Smooth muscle cell (in vitro differentiated cells): Measurements from ENCODE around the gene FAM120B. TPM values are rescaled to one million over a fixed set of nuclear protein-coding genes. Genes with fewer than 3 reads are reported as not detected.

Experiments
- DNase-seq: peaks from one replicate; lab custom pipeline; 2025; ENCODE audit not compliant: unreplicated experiment; lab: John Stamatoyannopoulos, UW
- H2AFZ ChIP-seq: fragments of 200-600 bp; sonication (generic); 2 replicates; pipeline ENCODE4 v1.6.0; 2016; ENCODE audit warnings: antibody characterized with exemption, low read depth, mild to moderate bottlenecking
- H3F3A ChIP-seq: fragments of 200-600 bp; sonication (generic); 2 replicates; pipeline ENCODE4 v1.6.0; 2017; ENCODE audit warnings: antibody characterized with exemption, low read depth
- H3K27ac ChIP-seq: fragments of 200-600 bp; sonication (generic); 2 replicates; pipeline ENCODE4 v1.5.1; 2016; ENCODE audit warnings: low read depth, mild to moderate bottlenecking
- H3K27me3 ChIP-seq: fragments of 200-600 bp; sonication (generic); 2 replicates; pipeline ENCODE4 v1.6.1; 2016; ENCODE audit warnings: low read depth, mild to moderate bottlenecking
- H3K36me3 ChIP-seq: fragments of 200-600 bp; sonication (generic); 2 replicates; pipeline ENCODE4 v1.5.1; 2016; ENCODE audit warnings: low read depth
- H3K4me1 ChIP-seq: fragments of 200-600 bp; sonication (generic); 2 replicates; pipeline ENCODE4 v1.5.1; 2016; ENCODE audit warnings: low read depth
- H3K4me2 ChIP-seq: fragments of 200-600 bp; sonication (generic); 2 replicates; pipeline ENCODE4 v1.6.0; 2016; ENCODE audit warnings: mild to moderate bottlenecking
- H3K4me3 ChIP-seq: fragments of 200-600 bp; sonication (generic); 2 replicates; pipeline ENCODE4 v1.5.1; 2016; ENCODE audit warnings: mild to moderate bottlenecking
- H3K79me2 ChIP-seq: fragments of 200-600 bp; sonication (generic); 2 replicates; pipeline ENCODE4 v1.6.0; 2016; ENCODE audit warnings: low read depth, mild to moderate bottlenecking
- H3K9ac ChIP-seq: fragments of 200-600 bp; sonication (generic); 2 replicates; pipeline ENCODE4 v1.6.0; 2016; ENCODE audit warnings: low read depth
- H3K9me3 ChIP-seq: fragments of 200-600 bp; sonication (generic); replicated peaks from 2 replicates; pipeline ENCODE4 v1.5.1; 2016; ENCODE audit warnings: low read depth
- H4K20me1 ChIP-seq: fragments of 200-600 bp; sonication (generic); 2 replicates; pipeline ENCODE4 v1.6.0; 2016; ENCODE audit warnings: low read depth
- WGBS: methylation state at CpG from one replicate; pipeline ENCODE4 v1.1.7; 2016; ENCODE audit warnings: low lambda C conversion rate; 5-methylcytosine and 5-hydroxymethylcytosine counted together
- polyA plus RNA-seq: library from polyadenylated mRNA; unstranded; fragments of >200 nt; fragmentation: Nextera tagmentation; extraction: Ambion mirVana; gene quantifications from 2 replicates; pipeline ENCODE4 v1.2.1, GENCODE V29; 2016
- total RNA-seq: library from RNA; depleted of rRNA; stranded (reverse); fragments of >200 nt; gene quantifications from 2 replicates; pipeline ENCODE4 v1.2.3, GENCODE V29; 2014
- TF ChIP-seq, protein P1 (sequence below): fragments of 200-600 bp; sonication (generic); IDR thresholded peaks from 2 replicates; pipeline ENCODE4 v1.5.1; 2017; ENCODE audit warnings: borderline replicate concordance, mild to moderate bottlenecking, antibody characterized with exemption; ENCODE audit not compliant: insufficient read depth, poor library complexity, severe bottlenecking

FAM120B gene
- total and polyA plus RNA-seq, 2 experiments from 2014 or later, result 17.8 to 26.3 TPM

DNA sequence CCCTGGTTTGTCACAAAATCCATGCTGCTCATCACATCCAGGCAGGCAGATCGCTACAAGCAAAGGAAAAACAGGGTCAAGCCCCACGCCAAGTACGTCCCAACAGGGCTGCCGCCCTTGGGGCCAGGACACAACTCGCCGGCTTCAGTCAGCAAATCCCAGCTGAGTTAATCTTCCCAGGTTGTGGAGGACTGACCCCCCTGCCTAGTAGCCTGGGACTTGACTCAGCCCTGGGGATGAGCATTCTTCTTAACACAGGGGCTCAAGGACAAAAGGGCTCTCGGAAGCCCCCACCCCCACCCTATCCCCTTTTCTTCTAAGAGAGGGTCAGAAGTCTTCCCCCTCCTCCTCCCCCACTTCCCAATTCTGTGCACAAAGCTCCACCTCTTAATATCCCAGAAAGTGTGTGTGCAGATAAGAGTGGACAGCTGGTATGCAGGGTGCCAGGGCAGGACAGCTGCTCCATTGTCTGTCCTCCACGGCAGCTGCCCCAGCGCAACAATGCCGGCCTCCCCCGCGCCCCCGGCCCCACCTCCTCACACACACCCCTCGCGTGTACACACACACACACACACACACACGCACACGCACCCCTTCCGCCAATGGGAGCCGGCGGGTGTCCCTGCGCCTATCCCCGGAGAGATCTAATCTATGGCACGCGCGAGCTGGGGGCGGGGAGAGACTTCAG is 20.2 kb upstream of the FAM120B start:
- no peak overlapping the region for H3K9ac ChIP-seq
- no peaks in the 10 kb centered on the region for H4K20me1 ChIP-seq
- H3K9me3 ChIP-seq, result no peaks in the 10 kb centered on the region
- no peaks in the 10 kb centered on the region for H3F3A ChIP-seq
- H3K4me2 ChIP-seq, result peak overlapping the region; percentile 74
- no peak for DNase-seq
- H3K79me2 ChIP-seq, result no peaks in the 10 kb centered on the region
- H3K4me3 ChIP-seq, result no peak overlapping the region
- TF ChIP-seq, protein P1, sequence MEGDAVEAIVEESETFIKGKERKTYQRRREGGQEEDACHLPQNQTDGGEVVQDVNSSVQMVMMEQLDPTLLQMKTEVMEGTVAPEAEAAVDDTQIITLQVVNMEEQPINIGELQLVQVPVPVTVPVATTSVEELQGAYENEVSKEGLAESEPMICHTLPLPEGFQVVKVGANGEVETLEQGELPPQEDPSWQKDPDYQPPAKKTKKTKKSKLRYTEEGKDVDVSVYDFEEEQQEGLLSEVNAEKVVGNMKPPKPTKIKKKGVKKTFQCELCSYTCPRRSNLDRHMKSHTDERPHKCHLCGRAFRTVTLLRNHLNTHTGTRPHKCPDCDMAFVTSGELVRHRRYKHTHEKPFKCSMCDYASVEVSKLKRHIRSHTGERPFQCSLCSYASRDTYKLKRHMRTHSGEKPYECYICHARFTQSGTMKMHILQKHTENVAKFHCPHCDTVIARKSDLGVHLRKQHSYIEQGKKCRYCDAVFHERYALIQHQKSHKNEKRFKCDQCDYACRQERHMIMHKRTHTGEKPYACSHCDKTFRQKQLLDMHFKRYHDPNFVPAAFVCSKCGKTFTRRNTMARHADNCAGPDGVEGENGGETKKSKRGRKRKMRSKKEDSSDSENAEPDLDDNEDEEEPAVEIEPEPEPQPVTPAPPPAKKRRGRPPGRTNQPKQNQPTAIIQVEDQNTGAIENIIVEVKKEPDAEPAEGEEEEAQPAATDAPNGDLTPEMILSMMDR, result no peak
- H2AFZ ChIP-seq, result no peak overlapping the region
- no peaks in the 10 kb centered on the region for H3K36me3 ChIP-seq
- peaks cover 35% of the 10 kb centered on the region for H3K4me1 ChIP-seq
- H3K27ac ChIP-seq, result no peak overlapping the region
- 37% methylated on average over 23 of the region's 26 CpGs for WGBS
- H3K27me3 ChIP-seq, result peaks cover 61% of the 10 kb centered on the region

DNA sequence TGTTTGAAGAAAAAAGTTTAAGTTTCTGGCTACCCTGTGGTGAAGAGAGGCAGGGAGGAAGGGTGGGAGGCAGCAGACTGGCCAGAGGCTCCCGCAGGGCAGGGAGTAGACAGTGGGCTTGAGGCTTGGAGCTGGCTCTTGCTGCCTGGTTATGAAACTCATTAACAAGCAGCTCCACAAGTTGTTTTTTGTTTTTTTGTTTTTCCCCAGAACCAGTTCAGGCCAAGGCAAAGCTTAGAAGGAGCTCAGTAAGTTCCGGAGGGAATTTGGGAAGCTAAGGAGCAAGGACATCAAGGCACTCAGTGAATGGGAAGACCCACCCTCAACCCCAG is 19.7 kb upstream of the FAM120B start:
- no peak overlapping the region for H3K9ac ChIP-seq

DNA sequence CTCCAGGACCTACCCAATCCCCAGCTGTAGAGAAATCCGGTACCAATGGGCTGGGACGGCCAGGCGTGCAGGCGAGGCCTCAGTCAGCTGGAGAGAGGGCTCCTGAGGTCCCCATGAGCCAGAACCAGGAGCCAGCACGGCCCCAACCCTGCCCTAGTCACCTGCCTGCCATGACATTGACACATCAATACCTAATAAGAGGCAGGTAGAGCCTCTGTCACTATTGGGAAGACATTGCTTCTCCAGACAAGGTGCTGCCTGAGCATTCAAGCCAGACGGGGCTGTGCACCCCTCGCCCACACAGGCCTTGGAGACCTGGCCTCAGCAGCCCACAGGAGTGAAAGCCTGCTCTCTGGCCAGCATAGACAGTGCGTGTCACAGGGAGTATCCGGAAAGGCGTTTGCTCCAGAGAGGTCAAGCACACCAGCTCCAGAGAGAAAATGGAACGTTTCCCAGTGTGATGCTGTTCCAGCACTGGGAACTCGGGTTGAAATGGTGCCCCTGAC is 19.1 kb upstream of the FAM120B start:
- 75% methylated on average over 12 of the region's 12 CpGs for WGBS
- H3K9ac ChIP-seq, result no peak overlapping the region
- no peak overlapping the region for H3K27ac ChIP-seq
- no peaks in the 10 kb centered on the region for H3K36me3 ChIP-seq
- no peaks in the 10 kb centered on the region for H3K79me2 ChIP-seq
- no peaks in the 10 kb centered on the region for H3F3A ChIP-seq
- DNase-seq, result no peak
- no peaks in the 10 kb centered on the region for H3K9me3 ChIP-seq
- TF ChIP-seq, protein P1, result no peak
- H3K4me3 ChIP-seq, result no peak overlapping the region
- peaks cover 40% of the 10 kb centered on the region for H3K4me1 ChIP-seq
- H3K4me2 ChIP-seq, result no peak overlapping the region
- H3K27me3 ChIP-seq, result peaks cover 65% of the 10 kb centered on the region
- H4K20me1 ChIP-seq, result no peaks in the 10 kb centered on the region
- no peak overlapping the region for H2AFZ ChIP-seq

More for the DNA sequence above, 19.7 kb upstream of the FAM120B start:
- no peaks in the 10 kb centered on the region for H3K79me2 ChIP-seq
- no peaks in the 10 kb centered on the region for H4K20me1 ChIP-seq
- H3K4me1 ChIP-seq, result peaks cover 35% of the 10 kb centered on the region
- peaks cover 62% of the 10 kb centered on the region for H3K27me3 ChIP-seq
- H3K27ac ChIP-seq, result no peak overlapping the region
- H3K4me2 ChIP-seq, result peak overlapping the region; percentile 74
- no peak overlapping the region for H3K4me3 ChIP-seq
- H3K36me3 ChIP-seq, result no peaks in the 10 kb centered on the region
- TF ChIP-seq, protein P1, result no peak
- no peak overlapping the region for H2AFZ ChIP-seq
- WGBS, result 44% methylated on average over 2 of the region's 2 CpGs
- H3F3A ChIP-seq, result no peaks in the 10 kb centered on the region
- H3K9me3 ChIP-seq, result no peaks in the 10 kb centered on the region
- DNase-seq, result no peak

DNA sequence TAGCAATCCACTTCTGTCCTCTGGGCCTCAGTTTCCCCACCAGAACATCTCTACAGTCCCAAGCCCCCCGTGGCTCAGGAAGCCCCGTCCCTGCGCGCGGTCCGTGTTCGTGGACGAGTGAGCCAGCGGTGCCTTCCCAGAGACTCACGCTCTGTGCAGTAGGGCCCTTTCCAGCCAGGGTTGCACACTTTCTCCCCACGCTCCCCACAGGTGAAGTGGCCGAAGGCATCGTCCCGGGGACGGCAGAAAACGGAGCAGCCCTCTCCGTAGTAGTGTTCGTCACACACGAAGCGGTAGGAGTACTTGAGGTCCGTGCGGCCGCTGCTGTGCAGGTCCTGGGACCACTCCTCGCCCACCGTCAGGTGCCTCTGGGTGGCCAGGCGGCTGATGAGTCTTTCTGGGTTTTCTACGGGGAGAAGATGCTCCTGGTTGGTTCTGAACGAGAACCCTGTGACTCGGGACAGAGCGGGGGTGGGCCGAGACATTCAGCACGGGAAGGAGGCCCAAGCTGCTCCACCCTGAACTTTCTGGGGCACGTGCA is 18.4 kb upstream of the FAM120B start:
- no peak overlapping the region for H3K9ac ChIP-seq
- TF ChIP-seq, protein P1, result no peak
- peaks cover 73% of the 10 kb centered on the region for H3K27me3 ChIP-seq
- H3K4me2 ChIP-seq, result peak overlapping the region; percentile 85
- H3F3A ChIP-seq, result no peaks in the 10 kb centered on the region
- peaks cover 48% of the 10 kb centered on the region for H3K4me1 ChIP-seq
- no peak overlapping the region for H2AFZ ChIP-seq
- H3K4me3 ChIP-seq, result no peak overlapping the region
- H3K27ac ChIP-seq, result no peak overlapping the region
- no peaks in the 10 kb centered on the region for H3K79me2 ChIP-seq
- H3K36me3 ChIP-seq, result no peaks in the 10 kb centered on the region
- no peak for DNase-seq
- H3K9me3 ChIP-seq, result no peaks in the 10 kb centered on the region
- no peaks in the 10 kb centered on the region for H4K20me1 ChIP-seq
- 63% methylated on average over 33 of the region's 33 CpGs for WGBS
